HG03095 (cell line): ENCODE results near the gene SLC23A1.
"Not testable (repeated sequence)": the region's sequence is repeated elsewhere in the genome, so short reads cannot be mapped to it uniquely, and the experiment has no call there.

Source experiments
- ATAC-seq: cut with Tn5 transposase; IDR thresholded peaks from one replicate; pipeline ENCODE4 v1.9.1; 2021; ENCODE audit warnings: moderate library complexity; ENCODE audit not compliant: unreplicated experiment

SLC23A1 gene

GRCh38 chr5:139374909-139375308 lies 8.2 kb downstream of the SLC23A1 start:
- no peak for ATAC-seq

GRCh38 chr5:139371482-139372435 lies 11.3 kb downstream of the SLC23A1 start:
- no peak for ATAC-seq

- ATAC-seq = no peak
These were observed 13.9 kb downstream of the SLC23A1 start for GRCh38 chr5:139369181-139369580.

- no peak for ATAC-seq
These were observed 14.5 kb downstream of the SLC23A1 start for GRCh38 chr5:139368613-139369012.

- ATAC-seq = no peak
These were observed 18.6 kb downstream of the SLC23A1 start for GRCh38 chr5:139364466-139364865.

- no peak for ATAC-seq
These were observed 19.2 kb downstream of the SLC23A1 start for GRCh38 chr5:139363937-139364336.

GRCh38 chr5:139361835-139362429 lies 21.2 kb downstream of the SLC23A1 start:
- ATAC-seq = no peak

- no peak for ATAC-seq
These were observed 22.7 kb downstream of the SLC23A1 start for GRCh38 chr5:139360384-139360783.

- no peak for ATAC-seq
These were observed 25.0 kb downstream of the SLC23A1 start for GRCh38 chr5:139358064-139358463.

- ATAC-seq = not testable (repeated sequence)
These were observed 27.2 kb downstream of the SLC23A1 start for GRCh38 chr5:139355900-139356299.

GRCh38 chr5:139354186-139354585 lies 28.9 kb downstream of the SLC23A1 start:
- ATAC-seq = no peak

- not testable (repeated sequence) for ATAC-seq
These were observed 35.2 kb downstream of the SLC23A1 start for GRCh38 chr5:139347863-139348262.

- ATAC-seq = not testable (repeated sequence)
These were observed 37.7 kb downstream of the SLC23A1 start for GRCh38 chr5:139345442-139345841.

GRCh38 chr5:139344177-139344576 lies 38.9 kb downstream of the SLC23A1 start:
- ATAC-seq = no peak

GRCh38 chr5:139343476-139343875 lies 39.6 kb downstream of the SLC23A1 start:
- no peak for ATAC-seq

GRCh38 chr5:139342423-139342723 lies 40.7 kb downstream of the SLC23A1 start:
- no peak for ATAC-seq

GRCh38 chr5:139341689-139342422 lies 41.2 kb downstream of the SLC23A1 start, which contains the start of gene PAIP2:
TSS of gene PAIP2 (plus strand) at chr5:139341854. CDS start at chr5:139363785, 21,931 bp downstream.
- ATAC-seq = peak; percentile 90

GRCh38 chr5:139341187-139341688 lies 41.9 kb downstream of the SLC23A1 start:
- peak; percentile 1 for ATAC-seq

GRCh38 chr5:139340051-139340450 lies 43.0 kb downstream of the SLC23A1 start:
- no peak for ATAC-seq

GRCh38 chr5:139335811-139336210 lies 47.3 kb downstream of the SLC23A1 start:
- ATAC-seq = no peak
